Urothelium cell line (cell line): Measurements from ENCODE around the gene BAG2.

Experiments
- DNase-seq: peaks from one replicate; pipeline ENCODE4 v3.0.0; 2011; ENCODE audit warnings: low spot score, mixed read lengths
- FAIRE-seq: peaks from 2 replicates; lab custom pipeline; 2011; peaks lifted over from hg19 to GRCh38; lab: Jason Lieb, UNC

Gene BAG2

DNA sequence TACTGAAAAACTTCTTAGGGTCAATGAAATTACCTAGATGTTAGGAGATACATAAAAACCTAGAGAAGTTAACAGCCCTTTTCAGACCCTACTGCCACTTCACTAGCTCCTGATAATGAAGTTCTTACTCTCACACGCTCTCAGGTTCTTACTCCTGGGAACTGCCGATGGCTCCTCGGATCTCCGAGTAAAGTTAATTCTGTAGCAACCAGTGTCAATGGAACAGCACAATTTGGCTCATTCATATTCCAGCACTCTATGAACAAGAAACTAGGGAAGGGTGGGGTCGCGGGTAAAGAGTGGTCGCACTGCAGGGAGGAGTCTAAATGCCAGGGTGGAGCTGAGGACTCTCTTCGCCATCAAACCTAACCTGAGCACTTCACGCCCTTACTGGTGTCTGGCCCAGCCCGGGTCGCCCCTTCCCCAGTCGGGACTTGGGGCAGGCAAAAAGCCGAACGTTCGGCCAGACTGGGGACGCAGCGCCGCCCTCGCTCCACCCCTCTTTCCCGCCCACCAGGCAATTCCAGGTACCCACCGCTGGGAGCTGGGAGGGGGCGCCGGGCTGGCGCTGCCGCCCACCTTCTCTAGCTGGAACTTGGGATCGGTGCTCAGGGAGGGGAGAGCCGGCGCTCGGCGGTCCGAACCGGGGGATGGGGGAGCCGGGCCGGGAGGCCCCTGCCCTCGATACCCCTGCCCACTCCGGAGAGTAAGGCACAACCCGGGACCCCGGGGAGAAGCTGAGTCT, 49.2 kb downstream of the BAG2 start:
- peak; percentile 88 for FAIRE-seq

DNA sequence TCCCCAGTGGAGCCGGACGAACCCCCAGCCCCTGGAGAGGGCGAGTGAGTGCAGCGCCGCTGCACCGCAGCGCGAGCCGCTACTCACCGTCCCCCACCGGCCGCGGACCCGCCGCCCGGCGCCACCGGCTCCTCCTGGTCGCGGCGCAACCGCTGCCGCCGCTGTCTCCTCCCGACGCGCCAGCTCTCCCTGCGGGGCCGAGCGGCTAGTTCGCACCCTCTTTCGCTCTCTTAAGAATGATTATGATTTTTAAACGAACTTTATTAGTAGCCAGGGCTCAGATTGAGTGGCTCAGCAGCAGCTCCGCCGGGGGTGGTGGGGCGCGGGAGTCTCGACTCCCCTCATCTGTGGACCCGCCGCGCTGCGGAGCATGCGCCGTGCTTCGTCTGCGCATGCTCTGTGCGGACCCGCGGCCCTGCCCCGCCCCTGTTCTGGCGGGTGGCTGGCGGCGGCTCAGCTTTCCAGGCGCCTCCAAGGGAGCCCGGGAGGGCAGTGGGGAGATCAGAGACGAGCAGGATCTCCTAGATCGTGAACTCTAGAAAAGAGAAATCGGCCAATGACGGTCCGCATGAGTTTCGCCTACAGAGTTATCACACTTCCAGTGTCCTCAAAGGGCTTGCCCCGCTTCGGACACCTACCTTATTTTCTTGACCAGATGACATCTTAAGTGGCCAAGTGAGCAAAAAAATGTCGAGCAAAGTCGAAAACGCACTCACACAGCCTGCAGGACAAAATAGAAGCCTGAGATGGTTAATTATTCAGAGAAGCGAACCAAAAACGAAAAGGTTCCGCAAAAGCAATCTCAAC, 50.0 kb downstream of the BAG2 start, which contains the start of gene RAB23:
RAB23 (minus strand) TSS at position 372 of the 807 bp plus-strand sequence. CDS start 11,927 bp downstream, outside the sequence.
- DNase-seq: peak; percentile 98
- FAIRE-seq: peak; percentile 96

More for the DNA sequence above, 49.2 kb downstream of the BAG2 start:
- peak; percentile 89 for DNase-seq

DNA sequence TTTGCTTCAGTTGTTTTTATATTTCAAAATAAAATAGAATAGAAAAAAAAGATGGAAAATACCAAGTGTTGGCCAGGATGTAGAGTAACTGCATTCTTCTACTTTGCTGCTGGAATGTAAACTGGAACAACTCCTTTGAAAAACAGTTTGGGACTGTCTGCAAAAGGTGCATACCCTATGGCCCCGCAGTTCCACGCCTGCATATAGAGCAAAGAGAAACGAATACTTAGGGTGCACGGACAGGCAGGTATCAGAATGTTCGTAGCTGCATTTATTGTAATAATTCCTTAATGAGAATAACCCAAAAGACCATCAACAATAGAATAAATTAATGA, 50.6 kb downstream of the BAG2 start:
- DNase-seq (no peak), FAIRE-seq (no peak)

DNA sequence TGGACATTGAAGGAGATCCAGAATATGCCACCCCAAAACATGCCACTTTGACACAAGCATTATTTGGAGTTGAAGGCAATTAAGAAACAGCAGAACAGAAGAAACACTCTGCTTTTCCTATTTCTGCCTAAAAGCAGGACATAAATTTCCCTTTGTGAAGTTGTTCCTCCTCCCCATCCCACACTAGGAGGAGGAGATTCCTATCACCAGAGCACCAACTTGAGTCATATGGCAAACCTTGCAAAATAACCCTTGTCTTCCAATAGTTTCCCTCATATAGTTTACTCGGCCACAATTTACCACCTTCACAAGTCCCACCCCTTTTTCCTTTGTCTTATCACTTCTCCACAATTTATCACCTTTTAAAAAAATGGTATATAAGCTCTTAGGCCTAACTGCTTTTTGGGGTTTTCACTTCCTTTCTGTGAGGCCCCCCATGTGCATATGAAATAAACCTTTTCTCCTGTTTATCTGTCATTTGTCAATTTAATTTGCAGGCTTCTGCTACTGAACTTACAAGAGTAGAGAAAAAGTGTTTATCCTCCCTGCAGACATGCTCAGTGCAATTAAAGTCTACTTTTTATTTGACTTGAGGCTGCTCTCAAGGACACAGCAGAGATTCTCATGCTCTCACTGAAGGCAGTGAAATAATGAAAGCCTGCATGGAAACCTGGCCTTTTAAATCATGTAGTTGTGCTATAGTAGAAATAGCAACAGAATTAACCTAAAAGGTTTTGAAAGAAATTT, 52.8 kb downstream of the BAG2 start:
- FAIRE-seq (no peak), DNase-seq (no peak)

DNA sequence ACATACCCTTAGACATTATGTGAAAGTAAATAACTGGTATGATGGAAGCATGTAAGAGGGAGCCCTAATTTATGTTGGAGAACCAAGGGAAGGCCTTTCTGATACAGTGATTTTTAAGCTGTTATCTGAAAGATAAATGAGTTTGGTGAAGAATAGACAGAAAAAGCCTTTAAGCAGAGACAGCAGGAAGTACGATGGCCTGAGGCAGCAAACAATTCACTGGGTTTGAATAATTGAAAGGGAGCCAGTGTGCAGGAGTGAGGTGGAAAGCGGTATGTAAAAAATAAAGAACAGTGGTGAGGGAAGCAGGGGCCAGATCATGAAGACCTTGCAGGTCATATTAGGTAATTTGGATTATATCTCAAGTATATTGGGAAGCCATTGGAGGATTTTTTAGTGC, 54.1 kb downstream of the BAG2 start:
- DNase-seq: no peak
- no peak for FAIRE-seq
